Erythroblast (primary cell): ENCODE results near the gene ITCH.

Source experiments
- GATA1 ChIP-seq: IDR thresholded peaks from 2 replicates; pipeline ENCODE4 v1.6.1; 2011; ENCODE audit warnings: low read depth, mild to moderate bottlenecking, control low read depth, low read length, moderate library complexity
- POLR2A ChIP-seq: IDR thresholded peaks from 2 replicates; pipeline ENCODE4 v1.6.1; 2011; ENCODE audit warnings: mild to moderate bottlenecking, low read length

GRCh38 chr20:34511891-34512265, 148.8 kb downstream of the ITCH start:
- TF ChIP-seq POLR2A (no peak), GATA1 (no peak)
